GM12878 (cell line): ENCODE measurements around the gene MDM4. TPM values are rescaled to one million over a fixed set of nuclear protein-coding genes. Genes with fewer than 3 reads are reported as not detected.

ENCODE experiments used
- ASH2L ChIP-seq: fragments of 300-600, 200-600 bp; sonication (generic); IDR thresholded peaks from 2 replicates; pipeline ENCODE4 v1.6.1; 2017; ENCODE audit warnings: low read depth, mild to moderate bottlenecking, borderline replicate concordance
- BACH1 ChIP-seq: fragments of 450-650 bp; IDR thresholded peaks from 2 replicates; pipeline ENCODE4 v1.6.1; 2017; ENCODE audit warnings: mild to moderate bottlenecking, borderline replicate concordance
- CEBPB ChIP-seq, 2 experiments: fragments of 150-350 bp in 1 of 2; IDR thresholded peaks; 2 replicates each; pipeline ENCODE4 v1.6.1; 2012 to 2014; ENCODE audit warnings: low read depth in 2 of 2, low read length in 2 of 2, borderline replicate concordance in 1 of 2, inconsistent platforms in 1 of 2
- HDAC6 ChIP-seq: fragments of 200-600 bp; sonication (generic); IDR thresholded peaks from one replicate; pipeline ENCODE4 v1.8.0; 2017; ENCODE audit warnings: antibody characterized with exemption; ENCODE audit not compliant: unreplicated experiment
- NFIC ChIP-seq: IDR thresholded peaks from 2 replicates; pipeline ENCODE4 v1.6.1; 2012; ENCODE audit warnings: low read depth, mild to moderate bottlenecking, inconsistent platforms, low read length, moderate library complexity
- NFYA ChIP-seq: IDR thresholded peaks from 2 replicates; pipeline ENCODE4 v1.6.1; 2011; ENCODE audit warnings: low read depth, mild to moderate bottlenecking, low read length, improper control_type of control experiment, borderline replicate concordance
- POLR2A ChIP-seq: IDR thresholded peaks from 2 replicates; pipeline ENCODE4 v1.6.1; 2011; ENCODE audit warnings: low read depth, mild to moderate bottlenecking, low read length
- SIX5 ChIP-seq: IDR thresholded peaks from 2 replicates; pipeline ENCODE4 v1.6.1; 2011; ENCODE audit warnings: mild to moderate bottlenecking, low read depth, low read length, moderate library complexity; ENCODE audit not compliant: severe bottlenecking
- SMAD5 ChIP-seq: IDR thresholded peaks from 2 replicates; pipeline ENCODE4 v1.6.1; 2016; ENCODE audit warnings: antibody characterized with exemption, low read depth
- SPI1 ChIP-seq: IDR thresholded peaks from 2 replicates; pipeline ENCODE4 v1.6.1; 2011; ENCODE audit warnings: low read depth, mild to moderate bottlenecking, low read length, moderate library complexity, borderline replicate concordance; ENCODE audit not compliant: insufficient read depth
- ZSCAN29 ChIP-seq: fragments of 450-650 bp; IDR thresholded peaks from 2 replicates; pipeline ENCODE4 v1.6.1; 2017; ENCODE audit warnings: mild to moderate bottlenecking, moderate library complexity
- polyA plus RNA-seq, 11 experiments: library from polyadenylated mRNA; depleted of rRNA in 4 of 11; unstranded in 6 of 11; stranded (reverse) in 5 of 11; fragments of >200 nt; fragmentation: Nextera tagmentation in 4 of 11; fragmentation: Illumina TruSeq in 1 of 11; extraction: Ambion mirVana in 4 of 11; extraction: Trizol in 1 of 11; gene quantifications; 1 replicate in 1 of 11; 2 replicates in 10 of 11; pipeline versions ENCODE4 v1.2.1 to v1.2.3, GENCODE V29; 2011 to 2016; ENCODE audit warnings: inconsistent platforms in 2 of 11, missing spikeins in 2 of 11, low read depth in 1 of 11
- total RNA-seq, 4 experiments: library from RNA; depleted of rRNA in 3 of 4; stranded (reverse); fragments of >200 nt in 3 of 4; fragmentation: Illumina TruSeq in 1 of 4; extraction: Trizol in 1 of 4; gene quantifications; 2 replicates each; pipeline versions ENCODE4 v1.2.1 to v1.2.3, GENCODE V29; 2013 to 2021
- TF ChIP-seq, protein P1 (sequence below): fragments of 450-650 bp; conservative IDR thresholded peaks from 2 replicates; pipeline ENCODE4 v1.6.1; 2017; ENCODE audit warnings: mild to moderate bottlenecking, moderate library complexity
- TF ChIP-seq, protein P2 (sequence below): IDR thresholded peaks from 2 replicates; pipeline ENCODE4 v1.6.1; 2012; ENCODE audit warnings: low read depth, low read length, improper control_type of control experiment

The MDM4 gene
- total and polyA plus RNA-seq, 10 of the 15 experiments (the other 5 are each of a cell fraction or from before 2014, with no cell fraction given): 2.5 to 74.4 (median 22.7) TPM

DNA sequence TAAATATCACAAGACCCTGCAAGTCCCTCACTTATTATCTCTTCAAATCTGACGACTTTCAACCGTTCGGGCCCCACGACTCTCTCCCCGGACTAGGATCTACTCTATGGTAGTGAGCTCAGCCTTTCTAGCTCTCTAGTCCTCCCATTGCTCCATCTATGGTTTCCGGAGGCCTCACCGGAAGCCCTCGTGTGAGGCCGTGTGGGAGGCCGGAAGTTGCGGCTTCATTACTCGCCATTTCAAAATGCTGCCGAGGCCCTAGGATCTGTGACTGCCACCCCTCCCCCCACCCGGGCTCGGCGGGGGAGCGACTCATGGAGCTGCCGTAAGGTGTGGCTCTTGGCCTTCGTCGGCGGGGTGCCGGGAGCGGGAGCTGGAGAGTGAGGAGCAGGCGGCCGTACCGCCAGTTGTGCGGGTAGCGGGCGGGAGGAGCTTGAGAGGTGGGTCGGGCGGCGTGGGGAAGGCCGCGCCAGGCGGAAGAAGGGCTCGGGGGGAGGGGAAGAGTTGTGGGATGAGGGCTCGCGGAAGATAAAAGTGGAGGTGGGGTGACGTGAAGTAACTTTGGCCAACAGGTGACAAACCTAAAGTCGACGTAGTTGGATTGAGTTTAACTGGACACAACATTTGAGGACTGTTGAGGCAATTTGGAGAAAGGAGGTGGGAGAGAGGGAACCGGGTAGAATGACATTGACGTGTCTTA, at the start of gene MDM4 (continued):
- TF ChIP-seq, protein P1, sequence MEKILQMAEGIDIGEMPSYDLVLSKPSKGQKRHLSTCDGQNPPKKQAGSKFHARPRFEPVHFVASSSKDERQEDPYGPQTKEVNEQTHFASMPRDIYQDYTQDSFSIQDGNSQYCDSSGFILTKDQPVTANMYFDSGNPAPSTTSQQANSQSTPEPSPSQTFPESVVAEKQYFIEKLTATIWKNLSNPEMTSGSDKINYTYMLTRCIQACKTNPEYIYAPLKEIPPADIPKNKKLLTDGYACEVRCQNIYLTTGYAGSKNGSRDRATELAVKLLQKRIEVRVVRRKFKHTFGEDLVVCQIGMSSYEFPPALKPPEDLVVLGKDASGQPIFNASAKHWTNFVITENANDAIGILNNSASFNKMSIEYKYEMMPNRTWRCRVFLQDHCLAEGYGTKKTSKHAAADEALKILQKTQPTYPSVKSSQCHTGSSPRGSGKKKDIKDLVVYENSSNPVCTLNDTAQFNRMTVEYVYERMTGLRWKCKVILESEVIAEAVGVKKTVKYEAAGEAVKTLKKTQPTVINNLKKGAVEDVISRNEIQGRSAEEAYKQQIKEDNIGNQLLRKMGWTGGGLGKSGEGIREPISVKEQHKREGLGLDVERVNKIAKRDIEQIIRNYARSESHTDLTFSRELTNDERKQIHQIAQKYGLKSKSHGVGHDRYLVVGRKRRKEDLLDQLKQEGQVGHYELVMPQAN: peak; percentile 58; the same call in 1 of the 2 replicates
- TF ChIP-seq ZSCAN29 (no peak), SIX5 (no peak), ASH2L (peak; percentile 97), NFYA (no peak), SPI1 (no peak), BACH1 (peak; percentile 74), POLR2A (peak; percentile 94), NFIC (peak; percentile 61), HDAC6 (peak; percentile 48), CEBPB (IDR thresholded peaks at IDR 0.05; ENCODE audit: borderline replicate concordance in 1 of 2, low read depth in 2 of 2, low read length in 2 of 2) (no peak), SMAD5 (peak; percentile 82; the same call in 1 of the 2 replicates)
- TF ChIP-seq, protein P2, sequence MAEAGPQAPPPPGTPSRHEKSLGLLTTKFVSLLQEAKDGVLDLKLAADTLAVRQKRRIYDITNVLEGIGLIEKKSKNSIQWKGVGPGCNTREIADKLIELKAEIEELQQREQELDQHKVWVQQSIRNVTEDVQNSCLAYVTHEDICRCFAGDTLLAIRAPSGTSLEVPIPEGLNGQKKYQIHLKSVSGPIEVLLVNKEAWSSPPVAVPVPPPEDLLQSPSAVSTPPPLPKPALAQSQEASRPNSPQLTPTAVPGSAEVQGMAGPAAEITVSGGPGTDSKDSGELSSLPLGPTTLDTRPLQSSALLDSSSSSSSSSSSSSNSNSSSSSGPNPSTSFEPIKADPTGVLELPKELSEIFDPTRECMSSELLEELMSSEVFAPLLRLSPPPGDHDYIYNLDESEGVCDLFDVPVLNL: no peak
